Endometrial microvascular endothelial cells (primary cell): ENCODE measurements around the gene ENGASE. TPM values are rescaled to one million over a fixed set of nuclear protein-coding genes. Genes with fewer than 3 reads are reported as not detected.

Source experiments
- in situ Hi-C: cut with HindIII; loops from 2 replicates; pipeline ENCODE4 v1.10.0; 2017; ENCODE audit warnings: low sequenced_read_pairs, low pct_unique_long_range_greater_than_20kb; ENCODE audit errors: inconsistent ontology term
- total RNA-seq: library from RNA; depleted of rRNA; stranded (reverse); fragments of >200 nt; gene quantifications from one replicate; pipeline ENCODE4 v1.2.3, GENCODE V29; 2015; ENCODE audit errors: inconsistent ontology term

Gene ENGASE
- total RNA-seq, 1 donor from 2014 or later, result 6.5 TPM

- in situ Hi-C loops, result no loop called here
Observed at GRCh38 chr17:79036181-79036580, 38.4 kb upstream of the ENGASE start.

- in situ Hi-C loops, result no loop called here
Observed at GRCh38 chr17:79036596-79036995, 38.0 kb upstream of the ENGASE start.

- in situ Hi-C loops, result no loop called here
Observed at GRCh38 chr17:79038545-79039135, 36.0 kb upstream of the ENGASE start.

- in situ Hi-C loops, result no loop called here
Observed at GRCh38 chr17:79039171-79039570, 35.5 kb upstream of the ENGASE start.

GRCh38 chr17:79039886-79040285, 34.7 kb upstream of the ENGASE start:
- in situ Hi-C loops, result no loop called here

GRCh38 chr17:79041041-79041570, 33.5 kb upstream of the ENGASE start:
- in situ Hi-C loops, result no loop called here

GRCh38 chr17:79041723-79042420, 32.8 kb upstream of the ENGASE start:
- in situ Hi-C loops, result no loop called here

- in situ Hi-C loops, result no loop called here
Observed at GRCh38 chr17:79042421-79043190, 32.0 kb upstream of the ENGASE start.

GRCh38 chr17:79043191-79043930, 31.3 kb upstream of the ENGASE start:
- in situ Hi-C loops, result no loop called here

GRCh38 chr17:79043931-79044320, 30.7 kb upstream of the ENGASE start:
- in situ Hi-C loops, result no loop called here

- in situ Hi-C loops, result no loop called here
Observed at GRCh38 chr17:79044462-79044861, 30.2 kb upstream of the ENGASE start.

GRCh38 chr17:79045001-79045729, 29.5 kb upstream of the ENGASE start:
- in situ Hi-C loops, result no loop called here

GRCh38 chr17:79045842-79046196, 28.8 kb upstream of the ENGASE start:
- in situ Hi-C loops, result no loop called here

GRCh38 chr17:79046197-79046915, 28.3 kb upstream of the ENGASE start:
- in situ Hi-C loops, result no loop called here

GRCh38 chr17:79046916-79047280, 27.7 kb upstream of the ENGASE start:
- in situ Hi-C loops, result no loop called here

GRCh38 chr17:79047291-79047920, 27.2 kb upstream of the ENGASE start:
- in situ Hi-C loops, result no loop called here

- in situ Hi-C loops, result no loop called here
Observed at GRCh38 chr17:79047923-79048825, 26.4 kb upstream of the ENGASE start.
